Effector memory CD4-positive, alpha-beta T cell (primary cell): ENCODE data around the gene KIF1A.
A peak's percentile ranks its signal among the peaks of the same experiment; 100 is the strongest.
"Not testable (repeated sequence)": the region's sequence is repeated elsewhere in the genome, so short reads cannot be mapped to it uniquely, and the experiment has no call there.

ENCODE experiments used
- DNase-seq, 3 donors: peaks; one replicate each; pipeline ENCODE4 v3.0.0-alpha.2; 2020
- H3K27ac ChIP-seq: 2 replicates; pipeline ENCODE4 v1.7.0; 2013; ENCODE audit warnings: mild to moderate bottlenecking, low read length, moderate library complexity; ENCODE audit not compliant: insufficient read depth, poor library complexity, severe bottlenecking
- H3K27me3 ChIP-seq: replicated peaks from 2 replicates; pipeline ENCODE4 v1.7.0; 2013; ENCODE audit warnings: mild to moderate bottlenecking, low read length; ENCODE audit not compliant: insufficient read depth, control insufficient read depth, poor library complexity, severe bottlenecking
- H3K36me3 ChIP-seq: 2 replicates; pipeline ENCODE4 v1.7.0; 2013; ENCODE audit warnings: mild to moderate bottlenecking, low read length, moderate library complexity; ENCODE audit not compliant: control insufficient read depth, insufficient read depth
- H3K4me1 ChIP-seq: 2 replicates; pipeline ENCODE4 v1.7.0; 2013; ENCODE audit warnings: low read length, mild to moderate bottlenecking; ENCODE audit not compliant: control insufficient read depth, insufficient read depth, poor library complexity, severe bottlenecking
- H3K4me3 ChIP-seq: 2 replicates; pipeline ENCODE4 v1.7.0; 2013; ENCODE audit warnings: low read length, low read depth, mild to moderate bottlenecking; ENCODE audit not compliant: insufficient read depth, poor library complexity, severe bottlenecking
- H3K9me3 ChIP-seq: 2 replicates; pipeline ENCODE4 v1.7.0; 2013; ENCODE audit warnings: mild to moderate bottlenecking, low read length, moderate library complexity; ENCODE audit not compliant: control insufficient read depth

Gene KIF1A

GRCh38 chr2:240683980-240684728 lies 135.9 kb downstream of the KIF1A start:
- peak overlapping the region; percentile 25 for H3K4me3 ChIP-seq
- not testable (repeated sequence) for H3K27ac ChIP-seq, H3K36me3 ChIP-seq, H3K27me3 ChIP-seq, H3K4me1 ChIP-seq, DNase-seq, H3K9me3 ChIP-seq

GRCh38 chr2:240683329-240683979 lies 136.6 kb downstream of the KIF1A start:
- H3K27me3 ChIP-seq, DNase-seq, H3K27ac ChIP-seq, H3K9me3 ChIP-seq, H3K4me1 ChIP-seq, H3K36me3 ChIP-seq: not testable (repeated sequence)
- peak overlapping the region; percentile 25 for H3K4me3 ChIP-seq

- DNase-seq, H3K27me3 ChIP-seq, H3K9me3 ChIP-seq, H3K4me1 ChIP-seq, H3K4me3 ChIP-seq, H3K27ac ChIP-seq, H3K36me3 ChIP-seq: not testable (repeated sequence)
Observed at GRCh38 chr2:240682431-240683224, 137.4 kb downstream of the KIF1A start, which contains the start of gene AQP12B. TSS of gene AQP12B (minus strand) at chr2:240682885. CDS start at chr2:240682837, 48 bp downstream.

DNA sequence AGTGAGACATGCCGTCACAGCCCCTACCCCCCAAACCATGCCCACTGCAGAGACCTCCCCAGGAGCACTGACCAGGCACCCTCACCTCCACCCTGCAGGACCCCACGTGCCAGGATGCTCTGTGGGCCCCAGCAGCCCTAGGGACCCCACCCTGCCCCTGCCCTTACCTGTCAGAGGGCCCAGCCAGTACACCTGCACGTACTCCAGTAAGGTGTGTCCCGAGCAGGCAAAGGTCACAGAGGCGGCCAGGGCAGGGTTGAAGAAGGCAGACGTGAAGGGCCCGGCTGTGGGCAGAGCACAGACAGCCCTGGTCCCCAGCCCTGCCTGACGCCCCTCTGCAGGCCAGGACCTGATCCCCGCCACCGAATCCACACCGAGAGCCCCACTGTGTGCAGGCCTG lies 139.8 kb downstream of the KIF1A start:
- not testable (repeated sequence) for H3K9me3 ChIP-seq, DNase-seq, H3K36me3 ChIP-seq, H3K4me3 ChIP-seq, H3K27ac ChIP-seq, H3K27me3 ChIP-seq, H3K4me1 ChIP-seq

DNA sequence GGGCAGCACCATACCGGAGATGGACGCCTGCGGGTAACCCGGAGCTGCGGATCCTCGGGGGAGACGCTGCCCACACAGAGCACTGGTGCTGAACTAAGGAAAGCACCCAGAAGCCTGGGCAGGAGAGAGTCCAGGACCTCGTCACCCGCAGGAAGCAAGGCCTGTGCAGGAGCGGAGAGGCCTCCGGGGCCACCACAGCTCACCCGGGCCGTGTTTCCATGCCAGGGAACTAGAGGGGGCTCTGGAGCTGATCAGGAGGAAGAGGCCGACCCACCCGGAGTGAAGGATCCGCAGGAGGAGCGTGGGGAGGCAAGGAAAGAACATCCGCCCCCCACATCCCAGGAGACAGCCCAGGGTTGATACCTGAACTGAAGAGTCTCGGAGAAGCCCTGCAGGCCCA lies 141.1 kb downstream of the KIF1A start:
- H3K4me1 ChIP-seq, H3K36me3 ChIP-seq, H3K9me3 ChIP-seq, H3K27ac ChIP-seq, H3K27me3 ChIP-seq, H3K4me3 ChIP-seq, DNase-seq: not testable (repeated sequence)

GRCh38 chr2:240678043-240678442 lies 142.0 kb downstream of the KIF1A start:
- H3K4me1 ChIP-seq, H3K4me3 ChIP-seq, H3K36me3 ChIP-seq, H3K27ac ChIP-seq, DNase-seq, H3K27me3 ChIP-seq, H3K9me3 ChIP-seq: not testable (repeated sequence)

DNA sequence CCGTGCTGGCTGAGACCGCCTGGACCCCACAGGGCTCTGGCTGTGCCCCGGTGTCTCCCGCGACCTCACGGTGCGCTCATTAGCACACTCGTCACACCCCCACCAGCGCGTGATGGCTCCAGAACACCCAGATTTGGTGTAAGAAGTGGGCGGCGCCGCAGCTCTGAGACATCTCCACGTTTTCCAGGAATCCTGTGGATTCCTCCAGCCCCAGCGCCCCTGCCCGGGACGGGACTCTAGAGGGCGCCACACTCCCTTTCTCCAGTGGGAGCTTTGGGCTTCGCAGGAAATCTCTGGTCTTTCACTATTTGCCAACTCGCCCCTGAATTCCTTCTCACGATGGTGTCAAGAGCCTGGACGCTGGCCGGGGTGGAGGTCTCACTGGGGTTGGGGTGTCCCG lies 144.7 kb downstream of the KIF1A start:
- not testable (repeated sequence) for H3K4me1 ChIP-seq, H3K9me3 ChIP-seq, DNase-seq, H3K27ac ChIP-seq, H3K4me3 ChIP-seq, H3K27me3 ChIP-seq, H3K36me3 ChIP-seq

GRCh38 chr2:240674461-240675184 lies 145.4 kb downstream of the KIF1A start:
- not testable (repeated sequence) for H3K36me3 ChIP-seq, DNase-seq, H3K4me3 ChIP-seq, H3K27me3 ChIP-seq, H3K4me1 ChIP-seq, H3K9me3 ChIP-seq, H3K27ac ChIP-seq

- no peak overlapping the region for H3K4me3 ChIP-seq
- no peaks in the 10 kb centered on the region for H3K9me3 ChIP-seq
- H3K4me1 ChIP-seq, result no peaks in the 10 kb centered on the region
- H3K27me3 ChIP-seq, result no peaks in the 10 kb centered on the region
- H3K27ac ChIP-seq, result no peak overlapping the region
- no peaks in the 10 kb centered on the region for H3K36me3 ChIP-seq
- no peak for DNase-seq
Observed at GRCh38 chr2:240672701-240673190, 147.3 kb downstream of the KIF1A start.
